ENCODE results near the gene PFDN2. TPM values are rescaled to one million over a fixed set of nuclear protein-coding genes. Genes with fewer than 3 reads are reported as not detected.

The PFDN2 gene
- total and polyA plus RNA-seq, 2 of the 8 experiments (the other 6 are each of a cell fraction or from before 2014, with no cell fraction given), result 66.2 to 71.2 TPM

DNA sequence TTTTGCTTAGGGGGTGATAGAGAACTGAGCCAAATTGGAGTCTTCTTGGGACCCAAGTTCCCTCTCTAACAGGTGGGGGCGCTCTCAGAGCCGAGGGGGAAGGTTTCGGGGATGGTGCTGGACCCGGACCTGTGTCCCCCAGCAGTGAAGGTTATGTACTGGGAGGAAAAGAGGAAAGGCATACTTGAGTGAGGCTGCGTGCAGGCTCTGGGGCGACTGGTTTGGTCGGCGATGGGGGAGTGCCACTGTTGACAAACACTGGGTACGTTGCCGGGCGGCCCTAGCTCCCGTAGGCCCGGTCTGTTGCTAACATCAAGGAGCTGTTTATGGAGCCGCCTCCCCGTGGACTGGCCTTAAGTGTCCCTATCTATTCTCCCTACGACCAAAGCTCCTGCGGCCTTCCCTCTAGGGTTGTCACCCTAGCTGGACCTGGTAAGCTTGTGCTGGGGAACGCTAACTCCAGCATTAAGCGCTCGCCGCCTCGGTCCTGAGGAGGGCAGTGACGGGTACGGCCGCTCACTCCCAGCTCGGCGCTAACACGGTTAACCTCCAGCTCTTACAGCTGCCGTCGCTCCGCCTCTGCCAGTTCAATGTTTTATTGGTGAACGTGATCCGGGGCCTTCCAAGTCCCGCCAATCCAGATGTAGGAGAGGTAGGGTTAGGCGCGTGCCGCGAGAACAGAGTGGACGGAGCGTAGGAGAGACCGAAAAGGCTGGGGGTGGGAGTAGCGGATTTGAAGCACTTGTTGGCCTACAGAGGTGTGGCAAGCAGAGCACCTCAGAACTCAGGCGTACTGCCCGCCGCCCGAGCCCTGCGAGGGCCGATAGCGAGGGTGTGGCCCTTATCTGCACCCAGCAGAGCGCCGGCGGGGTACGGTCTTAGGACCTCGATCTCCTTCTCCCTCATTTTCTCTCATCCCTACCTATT lies 48.2 kb upstream of the PFDN2 start, which contains the start of gene PPOX (continued):
- TF ChIP-seq EGR1 (IDR thresholded peaks at IDR 0.05; ENCODE audit: borderline replicate concordance, low read depth, low read length) (no peak), POLR2AphosphoS5 (IDR thresholded peaks at IDR 0.05; ENCODE audit: low read depth, low read length) (peak; percentile 75), RBBP5 (IDR thresholded peaks at IDR 0.05; ENCODE audit: borderline replicate concordance, low read depth, low read length) (peak; percentile 50; the same call in 1 of the 2 replicates), YY1 (IDR thresholded peaks at IDR 0.05; ENCODE audit: low read depth, low read length) (no peak), CHD2 (IDR thresholded peaks at IDR 0.05; ENCODE audit: low read length) (peak; percentile 91), BACH1 (IDR thresholded peaks at IDR 0.05; ENCODE audit: low read length) (peak; percentile 35; the same call in 1 of the 2 replicates), SRF (IDR thresholded peaks at IDR 0.05; ENCODE audit: low read depth, low read length) (no peak), ZNF274 (IDR thresholded peaks at IDR 0.05; ENCODE audit: borderline replicate concordance, extremely low read depth, low read length) (no peak), SAP30 (IDR thresholded peaks at IDR 0.05; ENCODE audit: insufficient read depth, insufficient replicate concordance, low read length) (peak; percentile 58), BRCA1 (IDR thresholded peaks at IDR 0.05; ENCODE audit: low read depth, low read length) (peak; percentile 60; the same call in 1 of the 2 replicates), SUZ12 (IDR thresholded peaks at IDR 0.05; ENCODE audit: low read length) (no peak), RFX5 (IDR thresholded peaks at IDR 0.05; ENCODE audit: borderline replicate concordance, low read depth, low read length) (no peak), RXRA (IDR thresholded peaks at IDR 0.05; ENCODE audit: insufficient read depth, low read depth, low read length) (no peak), ATF3 (IDR thresholded peaks at IDR 0.05; ENCODE audit: insufficient read depth, low read depth, low read length) (no peak), CTBP2 (IDR thresholded peaks at IDR 0.05; ENCODE audit: borderline replicate concordance, insufficient read depth, insufficient read length, low read length) (no peak), GTF2F1 (IDR thresholded peaks at IDR 0.05; ENCODE audit: borderline replicate concordance, low read depth, low read length) (no peak; the same call in 1 of the 2 replicates), TBP (IDR thresholded peaks at IDR 0.05; ENCODE audit: low read depth, low read length) (peak; percentile 63; the same call in 1 of the 2 replicates), SIX5 (IDR thresholded peaks at IDR 0.05; ENCODE audit: low read depth, low read length) (no peak), TAF1 (IDR thresholded peaks at IDR 0.05; ENCODE audit: low read depth, low read length) (peak; percentile 76), CHD1 (IDR thresholded peaks at IDR 0.05; ENCODE audit: low read depth, low read length) (no peak), CBX5 (IDR thresholded peaks at IDR 0.05; ENCODE audit: low read depth, low read length) (no peak)
- TF ChIP-seq, protein P1, sequence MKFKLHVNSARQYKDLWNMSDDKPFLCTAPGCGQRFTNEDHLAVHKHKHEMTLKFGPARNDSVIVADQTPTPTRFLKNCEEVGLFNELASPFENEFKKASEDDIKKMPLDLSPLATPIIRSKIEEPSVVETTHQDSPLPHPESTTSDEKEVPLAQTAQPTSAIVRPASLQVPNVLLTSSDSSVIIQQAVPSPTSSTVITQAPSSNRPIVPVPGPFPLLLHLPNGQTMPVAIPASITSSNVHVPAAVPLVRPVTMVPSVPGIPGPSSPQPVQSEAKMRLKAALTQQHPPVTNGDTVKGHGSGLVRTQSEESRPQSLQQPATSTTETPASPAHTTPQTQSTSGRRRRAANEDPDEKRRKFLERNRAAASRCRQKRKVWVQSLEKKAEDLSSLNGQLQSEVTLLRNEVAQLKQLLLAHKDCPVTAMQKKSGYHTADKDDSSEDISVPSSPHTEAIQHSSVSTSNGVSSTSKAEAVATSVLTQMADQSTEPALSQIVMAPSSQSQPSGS (IDR thresholded peaks at IDR 0.05; ENCODE audit: low read length), result 0 out of 2 replicates have a peak, but pooled peaks have one; percentile 27

Measured in H1 (cell line).